ENCODE measurements around the gene FXR2.

- TF ChIP-seq POLR2AphosphoS5 (IDR thresholded peaks at IDR 0.05) (peak; percentile 62 to 77 (median 66)), CTCF (IDR thresholded peaks at IDR 0.05) (no peak)
Observed at GRCh38 chr17:7561589-7562207, 53.0 kb downstream of the FXR2 start, which contains the start of gene SENP3.

Data from transverse colon (tissue), 4 donors.